ENCODE results near the gene BMP10. TPM values are rescaled to one million over a fixed set of nuclear protein-coding genes. Genes with fewer than 3 reads are reported as not detected.

Gene BMP10
- total RNA-seq, 1 experiment from 2014 or later = not detected

- intact Hi-C loops (cut with micrococcal nuclease; ENCODE audit: unreplicated experiment) = no loop called here
- TF ChIP-seq CTCF (conservative IDR thresholded peaks at IDR 0.05; ENCODE audit: low read depth, low read length) = no peak
- TF ChIP-seq EZH2 (IDR thresholded peaks at IDR 0.05; ENCODE audit: borderline replicate concordance, low read depth, low read length, poor library complexity, severe bottlenecking) = no peak
- H3K4me3 ChIP-seq (ENCODE audit: low read depth, low read length, poor library complexity, severe bottlenecking) = no peak overlapping the region
- BruUV-seq (replicated peaks) = no TSS peak
- DNase-seq (ENCODE audit: low spot score) = no peak
- H3K4me1 ChIP-seq (ENCODE audit: insufficient read depth, low read length, poor library complexity, severe bottlenecking) = no peaks in the 10 kb centered on the region
- no peaks in the 10 kb centered on the region for H3K9me3 ChIP-seq (ENCODE audit: low read depth, low read length, poor library complexity, severe bottlenecking)
- H3K27ac ChIP-seq (ENCODE audit: low read depth, low read length, poor library complexity, severe bottlenecking) = no peak overlapping the region
- ChIA-PET CTCF (interaction anchor here (1.1 kb wide), 1 partner anchor 86 kb away, joined by 3 read pairs; no protein-coding TSS in a partner anchor), POLR2A (ENCODE audit: low non-redundant PET) (no interaction called here)
- H3K36me3 ChIP-seq (ENCODE audit: insufficient read depth, low read length, poor library complexity, severe bottlenecking) = no peaks in the 10 kb centered on the region
- no peaks in the 10 kb centered on the region for H3K27me3 ChIP-seq (replicated peaks; ENCODE audit: insufficient read depth, low read depth, low read length, poor library complexity)
These were observed 13.2 kb downstream of the BMP10 start for GRCh38 chr2:68857855-68858456.

- Histone ChIP-seq H3K4me1 (ENCODE audit: insufficient read depth, low read length, poor library complexity, severe bottlenecking) (no peaks in the 10 kb centered on the region), H3K27me3 (replicated peaks; ENCODE audit: insufficient read depth, low read depth, low read length, poor library complexity) (no peaks in the 10 kb centered on the region), H3K9me3 (ENCODE audit: low read depth, low read length, poor library complexity, severe bottlenecking) (no peaks in the 10 kb centered on the region), H3K36me3 (ENCODE audit: insufficient read depth, low read length, poor library complexity, severe bottlenecking) (no peaks in the 10 kb centered on the region), H3K4me3 (ENCODE audit: low read depth, low read length, poor library complexity, severe bottlenecking) (no peak overlapping the region), H3K27ac (ENCODE audit: low read depth, low read length, poor library complexity, severe bottlenecking) (no peak overlapping the region)
- BruUV-seq (replicated peaks) = no TSS peak
- CTCF ChIA-PET = interaction anchor here (1.1 kb wide), 1 partner anchor 86 kb away, joined by 3 read pairs; no protein-coding TSS in a partner anchor
- no peak for DNase-seq (ENCODE audit: low spot score)
- POLR2A ChIA-PET (ENCODE audit: low non-redundant PET) = no interaction called here
- intact Hi-C loops (cut with micrococcal nuclease; ENCODE audit: unreplicated experiment) = no loop called here
- TF ChIP-seq CTCF (conservative IDR thresholded peaks at IDR 0.05; ENCODE audit: low read depth, low read length) (no peak), EZH2 (IDR thresholded peaks at IDR 0.05; ENCODE audit: borderline replicate concordance, low read depth, low read length, poor library complexity, severe bottlenecking) (no peak)
These were observed 13.9 kb downstream of the BMP10 start for GRCh38 chr2:68857202-68857845.

GRCh38 chr2:68855550-68855949 is 15.6 kb downstream of the BMP10 start:
- intact Hi-C loops (cut with micrococcal nuclease; ENCODE audit: unreplicated experiment) = no loop called here
- Histone ChIP-seq H3K27ac (ENCODE audit: low read depth, low read length, poor library complexity, severe bottlenecking) (no peak overlapping the region), H3K36me3 (ENCODE audit: insufficient read depth, low read length, poor library complexity, severe bottlenecking) (no peaks in the 10 kb centered on the region), H3K4me3 (ENCODE audit: low read depth, low read length, poor library complexity, severe bottlenecking) (no peak overlapping the region), H3K4me1 (ENCODE audit: insufficient read depth, low read length, poor library complexity, severe bottlenecking) (no peaks in the 10 kb centered on the region), H3K27me3 (replicated peaks; ENCODE audit: insufficient read depth, low read depth, low read length, poor library complexity) (no peaks in the 10 kb centered on the region), H3K9me3 (ENCODE audit: low read depth, low read length, poor library complexity, severe bottlenecking) (no peaks in the 10 kb centered on the region)
- ChIA-PET POLR2A (ENCODE audit: low non-redundant PET) (no interaction called here), CTCF (interaction anchor here (0.7 kb wide), 1 partner anchor 52 kb away, joined by 5 read pairs; no protein-coding TSS in a partner anchor)
- DNase-seq (ENCODE audit: low spot score) = no peak
- BruUV-seq (replicated peaks) = no TSS peak
- no peak for TF ChIP-seq CTCF (conservative IDR thresholded peaks at IDR 0.05; ENCODE audit: low read depth, low read length)
- TF ChIP-seq EZH2 (IDR thresholded peaks at IDR 0.05; ENCODE audit: borderline replicate concordance, low read depth, low read length, poor library complexity, severe bottlenecking) = no peak

Measured in A673 (cell line).